ENCODE results near the gene TTLL12. TPM values are rescaled to one million over a fixed set of nuclear protein-coding genes. Genes with fewer than 3 reads are reported as not detected.

The TTLL12 gene
- total RNA-seq, 1 experiment from 2014 or later: 100 TPM

DNA sequence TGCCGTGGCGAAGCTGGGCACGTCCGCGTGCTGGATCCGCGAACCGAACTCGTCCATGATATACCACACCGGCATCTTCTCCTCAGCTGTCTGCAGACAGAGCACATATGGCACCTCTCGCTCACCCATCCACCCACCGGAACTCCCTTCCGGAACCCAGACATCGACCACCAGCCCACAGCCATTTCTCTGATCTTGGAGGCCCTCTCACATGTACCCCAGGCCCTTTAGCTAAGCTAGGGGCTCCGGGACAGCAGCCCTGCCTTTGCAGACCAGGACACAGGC, 7.1 kb downstream of the TTLL12 start:
- Histone ChIP-seq H3K36me3 (ENCODE audit: control insufficient read depth in 1 of 2, insufficient read depth in 2 of 2, low read length in 2 of 2) (peaks cover 23 to 64% of the 10 kb centered on the region in 2 experiments), H4K20me1 (ENCODE audit: insufficient read depth) (no peaks in the 10 kb centered on the region), H3K27ac (ENCODE audit: low read depth, low read length) (no peak overlapping the region), H3K9ac (ENCODE audit: low read length) (no peak overlapping the region), H3K4me3 (replicated peaks in 1 of 2; ENCODE audit: low read depth in 1 of 2, low read length in 2 of 2) (no peak overlapping the region), H3K4me2 (ENCODE audit: low read length) (no peak overlapping the region), H3K4me1 (ENCODE audit: control insufficient read depth in 1 of 2, insufficient read depth in 2 of 2, low read length in 2 of 2) (peaks cover 6 to 13% of the 10 kb centered on the region in 2 experiments; a peak in 2 of 4 replicates), H3K9me2 (ENCODE audit: insufficient read depth) (no peaks in the 10 kb centered on the region), H3K79me2 (ENCODE audit: insufficient read depth, low read length) (peaks cover 41% of the 10 kb centered on the region), H2AFZ (ENCODE audit: low read depth, low read length, poor library complexity, severe bottlenecking) (no peak overlapping the region), H3K9me3 (ENCODE audit: control insufficient read depth in 1 of 2, insufficient read depth in 1 of 2, low read depth in 1 of 2, low read length in 2 of 2) (no peaks in the 10 kb centered on the region), H3K27me3 (ENCODE audit: insufficient read depth, low read length) (no peaks in the 10 kb centered on the region)
- ATAC-seq (no peak), DNase-seq (ENCODE audit: low read depth, low spot score) (no peak)
- intact Hi-C loops (cut with micrococcal nuclease): no loop called here
- TF ChIP-seq EZH2 (IDR thresholded peaks at IDR 0.05) (no peak), ZNF274 (IDR thresholded peaks at IDR 0.05; ENCODE audit: low read depth, low read length) (no peak), YY1 (IDR thresholded peaks at IDR 0.05; ENCODE audit: extremely low read depth, insufficient replicate concordance, low read depth, low read length) (no peak), ZFX (IDR thresholded peaks at IDR 0.05) (no peak), SRF (IDR thresholded peaks at IDR 0.05; ENCODE audit: low read depth) (no peak), RAD21 (IDR thresholded peaks at IDR 0.05; ENCODE audit: low read depth) (no peak), POLR2AphosphoS5 (IDR thresholded peaks at IDR 0.05; ENCODE audit: low read depth, low read length) (no peak), CEBPB (IDR thresholded peaks at IDR 0.05; ENCODE audit: low read depth) (no peak), ELF1 (IDR thresholded peaks at IDR 0.05; ENCODE audit: borderline replicate concordance, low read depth) (no peak), EZH2phosphoT487 (IDR thresholded peaks at IDR 0.05; ENCODE audit: borderline replicate concordance) (no peak), POLR2A (IDR thresholded peaks at IDR 0.05; ENCODE audit: borderline replicate concordance, extremely low read depth, insufficient read depth, insufficient read length) (no peak), FOSL1 (IDR thresholded peaks at IDR 0.05; ENCODE audit: low read depth) (no peak), JUND (IDR thresholded peaks at IDR 0.05) (no peak)
- TF ChIP-seq, protein P1, sequence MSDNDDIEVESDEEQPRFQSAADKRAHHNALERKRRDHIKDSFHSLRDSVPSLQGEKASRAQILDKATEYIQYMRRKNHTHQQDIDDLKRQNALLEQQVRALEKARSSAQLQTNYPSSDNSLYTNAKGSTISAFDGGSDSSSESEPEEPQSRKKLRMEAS (IDR thresholded peaks at IDR 0.05): no peak
- TF ChIP-seq, protein P2, sequence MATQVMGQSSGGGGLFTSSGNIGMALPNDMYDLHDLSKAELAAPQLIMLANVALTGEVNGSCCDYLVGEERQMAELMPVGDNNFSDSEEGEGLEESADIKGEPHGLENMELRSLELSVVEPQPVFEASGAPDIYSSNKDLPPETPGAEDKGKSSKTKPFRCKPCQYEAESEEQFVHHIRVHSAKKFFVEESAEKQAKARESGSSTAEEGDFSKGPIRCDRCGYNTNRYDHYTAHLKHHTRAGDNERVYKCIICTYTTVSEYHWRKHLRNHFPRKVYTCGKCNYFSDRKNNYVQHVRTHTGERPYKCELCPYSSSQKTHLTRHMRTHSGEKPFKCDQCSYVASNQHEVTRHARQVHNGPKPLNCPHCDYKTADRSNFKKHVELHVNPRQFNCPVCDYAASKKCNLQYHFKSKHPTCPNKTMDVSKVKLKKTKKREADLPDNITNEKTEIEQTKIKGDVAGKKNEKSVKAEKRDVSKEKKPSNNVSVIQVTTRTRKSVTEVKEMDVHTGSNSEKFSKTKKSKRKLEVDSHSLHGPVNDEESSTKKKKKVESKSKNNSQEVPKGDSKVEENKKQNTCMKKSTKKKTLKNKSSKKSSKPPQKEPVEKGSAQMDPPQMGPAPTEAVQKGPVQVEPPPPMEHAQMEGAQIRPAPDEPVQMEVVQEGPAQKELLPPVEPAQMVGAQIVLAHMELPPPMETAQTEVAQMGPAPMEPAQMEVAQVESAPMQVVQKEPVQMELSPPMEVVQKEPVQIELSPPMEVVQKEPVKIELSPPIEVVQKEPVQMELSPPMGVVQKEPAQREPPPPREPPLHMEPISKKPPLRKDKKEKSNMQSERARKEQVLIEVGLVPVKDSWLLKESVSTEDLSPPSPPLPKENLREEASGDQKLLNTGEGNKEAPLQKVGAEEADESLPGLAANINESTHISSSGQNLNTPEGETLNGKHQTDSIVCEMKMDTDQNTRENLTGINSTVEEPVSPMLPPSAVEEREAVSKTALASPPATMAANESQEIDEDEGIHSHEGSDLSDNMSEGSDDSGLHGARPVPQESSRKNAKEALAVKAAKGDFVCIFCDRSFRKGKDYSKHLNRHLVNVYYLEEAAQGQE (IDR thresholded peaks at IDR 0.05; ENCODE audit: low read depth): no peak
- TF ChIP-seq, protein P3, sequence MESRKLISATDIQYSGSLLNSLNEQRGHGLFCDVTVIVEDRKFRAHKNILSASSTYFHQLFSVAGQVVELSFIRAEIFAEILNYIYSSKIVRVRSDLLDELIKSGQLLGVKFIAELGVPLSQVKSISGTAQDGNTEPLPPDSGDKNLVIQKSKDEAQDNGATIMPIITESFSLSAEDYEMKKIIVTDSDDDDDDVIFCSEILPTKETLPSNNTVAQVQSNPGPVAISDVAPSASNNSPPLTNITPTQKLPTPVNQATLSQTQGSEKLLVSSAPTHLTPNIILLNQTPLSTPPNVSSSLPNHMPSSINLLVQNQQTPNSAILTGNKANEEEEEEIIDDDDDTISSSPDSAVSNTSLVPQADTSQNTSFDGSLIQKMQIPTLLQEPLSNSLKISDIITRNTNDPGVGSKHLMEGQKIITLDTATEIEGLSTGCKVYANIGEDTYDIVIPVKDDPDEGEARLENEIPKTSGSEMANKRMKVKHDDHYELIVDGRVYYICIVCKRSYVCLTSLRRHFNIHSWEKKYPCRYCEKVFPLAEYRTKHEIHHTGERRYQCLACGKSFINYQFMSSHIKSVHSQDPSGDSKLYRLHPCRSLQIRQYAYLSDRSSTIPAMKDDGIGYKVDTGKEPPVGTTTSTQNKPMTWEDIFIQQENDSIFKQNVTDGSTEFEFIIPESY (IDR thresholded peaks at IDR 0.05; ENCODE audit: extremely low read depth, insufficient replicate concordance, low read length): no peak
- CTCF ChIA-PET: no interaction called here
- POLR2A ChIA-PET: no interaction called here
- RAD21 ChIA-PET (ENCODE audit: low non-redundant PET in 1 of 2, low total read pairs in 2 of 2, uncharacterized antibody in 2 of 2, unreplicated experiment in 2 of 2): no interaction called here
- no TSS peak for BruUV-seq (replicated peaks)

Measured in HCT116 (cell line).